ENCODE measurements around the gene TAPBP.
"Not testable (repeated sequence)": the region's sequence is repeated elsewhere in the genome, so short reads cannot be mapped to it uniquely, and the experiment has no call there.

The TAPBP gene

DNA sequence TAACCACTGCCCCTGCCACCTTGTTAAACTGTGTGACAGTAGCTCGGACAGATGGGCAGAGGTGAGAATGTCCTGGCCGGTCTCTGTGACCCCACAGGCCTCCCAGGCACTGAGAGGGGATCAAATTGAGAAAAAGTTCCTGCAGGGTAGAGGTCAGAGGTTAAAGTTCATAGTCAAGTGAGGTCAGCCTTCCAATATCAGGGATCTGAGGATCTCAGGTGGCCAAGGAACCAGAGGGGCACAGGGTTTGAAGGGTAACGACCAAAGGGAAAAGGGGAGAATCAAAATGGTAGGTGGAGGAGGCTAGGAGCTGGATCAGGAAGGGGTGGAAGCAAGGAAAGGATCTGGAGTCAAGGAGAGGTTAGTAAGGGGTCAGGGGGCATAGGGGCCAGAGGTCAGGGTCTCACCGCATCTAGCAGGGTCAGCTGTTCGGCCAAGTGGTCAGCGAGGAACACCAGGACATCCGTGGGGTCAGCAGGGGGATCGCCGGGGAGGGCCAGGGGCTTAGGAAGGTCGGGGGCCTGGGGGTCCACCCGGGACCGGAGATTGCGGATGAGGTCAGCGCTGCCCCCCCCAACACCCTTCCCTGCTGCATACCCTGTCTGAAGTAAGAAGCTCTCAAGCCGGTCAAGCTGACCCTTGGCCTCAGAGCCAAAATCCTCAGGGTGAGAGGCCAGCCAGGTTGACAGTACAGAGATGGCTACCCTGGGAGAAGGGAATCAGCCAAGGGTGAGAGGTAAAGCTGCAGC, 18.1 kb downstream of the TAPBP start:
- DNase-seq = no peak

DNA sequence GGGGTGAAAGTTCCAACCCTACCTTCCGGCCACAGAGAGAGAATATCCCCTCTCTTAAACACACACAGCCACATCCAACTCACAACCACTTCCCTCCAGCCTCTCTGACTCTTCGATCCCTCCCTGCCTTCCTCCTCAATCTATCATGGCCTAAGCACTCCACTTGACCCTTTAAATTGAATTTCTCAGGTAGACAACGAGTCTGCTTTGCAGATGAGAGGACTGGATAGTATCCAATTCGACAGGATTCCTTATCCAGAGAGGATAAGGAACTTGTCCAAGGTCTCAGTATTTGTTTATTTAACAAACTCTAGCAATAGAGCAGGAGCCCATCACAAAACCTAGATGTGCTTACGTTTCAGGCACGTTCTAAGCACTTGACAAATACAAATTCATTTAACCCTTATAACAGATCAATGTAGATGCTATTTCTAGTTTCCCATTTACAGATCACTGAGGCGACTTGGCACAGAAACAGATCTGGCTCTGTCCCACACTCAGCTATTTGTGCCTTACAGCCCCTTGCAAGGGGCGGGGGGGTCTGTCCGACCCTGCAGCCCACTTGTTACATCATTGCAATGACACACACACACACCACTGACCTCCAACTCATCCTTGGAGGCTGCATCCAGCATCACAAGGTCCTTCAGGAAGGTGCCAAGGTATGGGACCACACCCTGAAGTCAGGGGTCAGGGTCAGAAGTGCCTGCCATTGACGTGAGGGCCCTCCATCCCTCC, 19.6 kb downstream of the TAPBP start:
- no peak for DNase-seq

DNA sequence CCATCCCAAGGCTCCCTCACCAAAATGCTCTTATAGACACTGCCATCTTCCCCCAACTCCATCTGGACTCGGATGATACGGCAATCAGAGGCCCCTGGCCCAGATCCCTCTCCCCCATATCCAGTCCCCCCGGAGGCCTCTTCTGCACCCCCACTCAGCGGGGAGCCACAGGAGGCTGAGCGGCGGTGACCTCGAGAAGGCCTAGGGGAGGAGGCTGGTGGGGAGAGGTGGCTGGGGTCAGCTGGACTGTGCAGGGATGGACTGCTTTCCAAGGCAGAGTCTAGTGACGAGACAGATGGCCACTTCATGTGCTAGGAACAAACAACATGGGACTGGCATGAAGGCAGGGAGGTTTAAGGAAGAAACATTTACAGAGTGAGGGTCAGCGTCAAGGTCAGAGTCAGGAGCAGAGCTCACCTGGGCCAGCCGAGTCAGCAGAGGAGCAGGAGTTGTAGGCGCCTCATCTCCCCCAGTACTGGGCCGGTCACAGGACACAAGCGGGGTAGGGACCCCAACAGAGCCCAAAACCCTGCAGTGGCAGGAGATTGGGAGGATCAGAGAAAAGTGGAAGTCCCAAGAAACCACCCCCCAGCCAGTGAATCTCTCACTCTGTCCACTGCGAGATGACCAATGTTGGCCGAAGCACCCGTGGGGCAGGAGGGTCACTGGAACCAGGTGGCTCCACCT, 20.7 kb downstream of the TAPBP start:
- no peak for DNase-seq

DNA sequence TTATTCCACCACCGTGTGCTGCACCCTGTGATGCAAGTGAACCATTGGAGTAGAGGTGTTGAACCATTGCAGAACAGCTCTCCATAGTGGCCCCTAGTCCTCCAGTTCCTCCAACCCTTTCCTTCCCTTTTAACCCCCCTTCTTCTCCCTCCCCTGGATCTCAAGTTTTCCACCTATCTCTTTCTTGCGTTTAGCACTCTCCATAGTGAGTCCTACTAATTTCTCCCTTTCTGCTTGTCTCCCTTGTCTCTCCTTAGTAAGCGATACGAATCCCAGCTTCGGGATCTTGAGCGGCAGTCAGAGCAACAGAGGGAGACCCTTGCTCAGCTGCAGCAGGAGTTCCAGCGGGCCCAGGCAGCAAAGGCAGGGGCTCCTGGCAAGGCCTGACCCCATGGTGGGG, 23.4 kb downstream of the TAPBP start:
- DNase-seq = no peak

DNA sequence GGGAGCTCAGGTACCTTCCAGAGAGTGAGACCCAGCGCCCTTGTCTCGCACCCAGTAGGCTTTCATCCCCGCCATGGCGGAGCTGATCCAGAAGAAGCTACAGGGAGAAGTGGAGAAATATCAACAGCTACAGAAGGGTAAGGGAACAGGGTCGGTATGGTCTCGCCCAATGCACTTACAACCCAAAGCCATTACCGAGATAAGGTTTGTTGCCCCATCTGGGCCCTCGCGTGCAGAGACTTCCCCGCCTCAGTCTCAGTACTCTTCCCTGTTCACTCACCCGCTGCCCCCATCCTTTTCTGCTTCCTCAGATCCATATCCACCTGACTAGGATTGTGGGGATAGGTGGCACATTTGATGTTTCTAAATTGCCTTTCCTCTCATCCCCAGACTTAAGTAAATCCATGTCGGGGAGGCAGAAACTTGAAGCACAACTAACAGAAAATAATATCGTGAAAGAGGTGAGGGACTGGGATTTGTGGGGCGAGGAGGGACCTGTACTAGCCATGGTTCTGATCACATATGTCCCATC, 24.0 kb downstream of the TAPBP start:
- DNase-seq = no peak

DNA sequence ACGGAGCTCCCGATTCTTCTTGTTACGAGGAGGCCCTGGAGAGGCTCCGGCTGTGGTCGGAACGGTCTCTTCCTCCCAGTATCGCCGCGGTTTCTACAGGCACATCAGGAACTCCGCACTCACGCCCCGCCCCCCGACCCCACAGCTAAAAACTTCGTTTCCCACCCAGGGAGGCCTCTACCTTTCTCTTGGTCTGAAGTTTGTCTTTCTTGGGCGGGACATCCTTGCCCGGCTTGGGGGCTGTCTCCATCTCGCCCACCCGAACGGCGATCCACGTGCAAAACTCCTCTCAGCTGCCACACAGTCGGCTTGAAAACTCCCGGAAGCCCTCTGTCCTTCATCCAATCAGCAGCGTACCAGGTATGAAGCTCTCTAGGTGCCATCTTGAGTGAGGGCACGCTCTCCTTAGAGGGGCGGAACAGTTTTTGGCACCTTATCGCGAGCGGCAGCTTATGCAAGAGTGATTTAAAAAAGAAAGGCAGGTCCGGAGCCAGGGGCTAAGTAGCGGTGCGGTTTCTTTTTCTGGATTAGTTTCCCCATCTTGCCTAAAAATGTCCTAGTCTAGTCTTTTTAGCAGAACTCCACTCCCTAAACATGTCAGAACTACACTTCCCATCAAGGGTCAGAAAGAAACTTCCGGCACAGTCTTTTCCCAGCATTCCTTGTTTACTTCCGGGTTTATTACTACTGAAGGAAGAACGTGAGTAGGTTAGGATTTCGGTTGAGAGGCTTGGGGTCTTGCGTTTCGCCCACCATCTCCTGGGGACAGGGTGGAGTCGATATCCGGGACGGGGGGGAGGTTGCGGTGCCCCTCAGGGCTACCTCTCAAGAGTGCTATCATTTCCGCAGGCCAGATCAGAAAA, 24.7 kb downstream of the TAPBP start, which contains the start of the genes PFDN6 and WDR46:
TSS of gene PFDN6 (plus strand) at position 681 of the 863 bp plus-strand sequence. CDS start 256 bp downstream, outside the sequence.
TSS of gene WDR46 (minus strand) at position 319 of the 863 bp plus-strand sequence. CDS start at position 250, 69 bp downstream.
- peak; percentile 75 for DNase-seq

DNA sequence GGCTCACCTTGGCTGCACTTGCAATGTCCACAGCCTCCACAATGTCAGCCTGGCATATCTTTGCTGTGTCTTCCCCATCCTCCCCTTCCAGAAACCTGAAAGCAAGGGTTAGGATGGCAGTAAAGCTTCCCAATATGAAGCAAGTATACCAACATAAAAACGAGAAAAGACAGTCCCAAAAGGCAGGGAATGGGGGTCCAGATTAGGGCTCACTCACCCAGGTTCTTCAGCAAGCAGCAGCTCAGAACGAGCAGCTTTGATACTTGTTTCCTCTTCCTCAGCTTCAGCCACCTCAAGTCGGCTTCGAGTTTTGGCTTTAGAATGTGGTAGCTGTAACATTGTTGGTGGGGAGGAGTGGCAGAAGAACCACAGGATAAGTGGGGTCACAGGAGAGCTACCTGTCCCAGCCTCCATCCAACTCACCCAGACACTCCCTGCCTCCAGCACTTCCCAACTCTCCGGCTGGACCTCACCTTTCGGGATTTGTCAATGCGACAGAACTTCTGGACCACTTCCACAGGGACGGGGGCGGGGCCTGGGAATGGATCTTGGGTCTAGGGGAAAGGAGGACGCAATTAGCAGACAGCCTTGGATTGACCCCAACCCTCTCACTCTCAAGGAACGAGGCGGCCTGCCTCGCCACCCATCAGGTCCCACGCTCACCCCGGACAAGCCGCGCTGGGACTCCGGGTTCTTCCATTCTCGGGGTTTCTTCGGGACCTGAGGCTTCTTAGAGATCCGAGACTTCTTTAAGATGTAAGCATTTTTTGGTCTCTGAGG, 25.5 kb downstream of the TAPBP start:
- DNase-seq = no peak

DNA sequence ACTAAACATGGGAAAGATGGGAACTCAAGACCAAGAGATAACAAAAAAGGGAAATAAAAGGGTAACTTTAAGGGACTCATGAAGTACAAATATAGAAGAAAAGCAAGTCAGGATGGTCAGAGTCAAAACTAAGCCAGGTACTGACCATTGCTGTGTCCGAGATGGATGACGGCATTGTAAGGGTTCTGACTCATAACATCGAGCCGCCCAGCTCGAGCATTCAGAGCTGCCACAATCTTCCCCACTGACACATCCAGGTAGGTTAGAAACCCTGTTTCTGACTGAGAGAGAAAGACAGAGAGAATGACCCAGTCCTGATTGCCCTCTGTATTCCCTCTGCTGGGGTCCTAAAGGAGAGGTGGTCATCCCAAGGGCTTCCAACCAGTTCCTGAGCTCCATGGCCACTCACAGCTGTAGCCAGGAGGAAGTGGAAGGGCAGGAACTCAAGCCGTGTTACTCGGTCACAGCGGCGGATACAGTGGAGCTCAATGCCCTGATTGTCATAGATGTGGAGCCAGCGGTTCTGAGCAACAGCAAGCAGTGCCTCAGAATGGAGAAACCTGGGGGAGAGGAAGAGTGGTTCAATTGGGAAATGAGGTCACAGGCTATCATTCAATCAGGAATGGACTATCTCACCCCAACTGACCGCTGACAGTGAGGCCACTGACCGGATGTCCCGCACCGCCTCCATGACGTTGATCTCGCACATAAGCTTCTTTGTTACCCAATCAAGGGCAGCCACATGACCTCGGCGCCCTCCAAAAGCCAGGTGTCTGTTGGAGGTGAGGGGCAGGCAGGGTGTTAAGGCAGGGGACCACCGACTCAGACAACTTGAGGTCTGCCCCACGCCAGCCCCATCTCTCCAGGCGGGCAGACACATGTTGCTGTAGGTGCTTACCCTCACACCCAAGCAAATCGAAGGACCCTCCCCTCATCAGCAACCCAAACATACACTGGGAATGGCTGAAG, 26.6 kb downstream of the TAPBP start:
- DNase-seq = no peak

DNA sequence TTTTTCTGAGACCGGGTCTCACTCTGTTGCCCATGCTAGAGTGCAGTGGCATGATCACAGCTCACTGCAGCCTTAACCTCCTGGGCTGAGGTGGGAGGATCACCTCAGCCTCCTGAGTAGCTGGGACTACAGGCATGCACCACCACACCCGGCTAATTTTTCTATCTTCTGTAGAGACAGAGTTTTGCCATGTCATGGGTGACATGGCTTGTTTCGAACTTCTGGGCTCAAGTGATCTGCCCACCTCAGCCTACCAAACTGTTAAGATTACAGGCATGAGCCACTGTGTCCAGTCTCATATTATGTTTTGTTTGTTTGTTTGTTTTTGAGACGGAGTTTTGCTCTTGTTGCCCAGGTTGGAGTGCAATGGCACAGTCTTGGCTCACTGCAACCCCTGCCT, 28.7 kb downstream of the TAPBP start:
- not testable (repeated sequence) for DNase-seq

DNA sequence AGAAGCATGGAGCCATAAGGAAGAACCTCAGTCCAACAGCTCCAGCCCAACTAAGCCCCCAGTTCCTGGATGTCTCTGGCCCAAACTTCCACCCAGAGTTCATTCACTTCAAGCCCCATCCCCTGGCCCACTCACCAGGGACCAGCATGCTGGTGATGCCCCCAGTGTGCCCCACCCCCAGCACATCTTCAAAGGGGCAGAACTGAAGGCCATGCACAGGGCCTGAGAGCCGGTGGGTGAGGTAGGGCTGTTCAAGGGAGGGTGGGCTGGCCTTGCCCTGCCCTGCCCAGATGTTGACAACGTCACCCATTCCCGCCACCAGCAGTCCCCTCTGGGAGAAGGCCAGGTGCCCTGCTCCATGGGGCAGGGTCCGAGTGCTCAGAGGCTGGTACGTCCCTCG, 33.3 kb downstream of the TAPBP start:
- no peak for DNase-seq

DNA sequence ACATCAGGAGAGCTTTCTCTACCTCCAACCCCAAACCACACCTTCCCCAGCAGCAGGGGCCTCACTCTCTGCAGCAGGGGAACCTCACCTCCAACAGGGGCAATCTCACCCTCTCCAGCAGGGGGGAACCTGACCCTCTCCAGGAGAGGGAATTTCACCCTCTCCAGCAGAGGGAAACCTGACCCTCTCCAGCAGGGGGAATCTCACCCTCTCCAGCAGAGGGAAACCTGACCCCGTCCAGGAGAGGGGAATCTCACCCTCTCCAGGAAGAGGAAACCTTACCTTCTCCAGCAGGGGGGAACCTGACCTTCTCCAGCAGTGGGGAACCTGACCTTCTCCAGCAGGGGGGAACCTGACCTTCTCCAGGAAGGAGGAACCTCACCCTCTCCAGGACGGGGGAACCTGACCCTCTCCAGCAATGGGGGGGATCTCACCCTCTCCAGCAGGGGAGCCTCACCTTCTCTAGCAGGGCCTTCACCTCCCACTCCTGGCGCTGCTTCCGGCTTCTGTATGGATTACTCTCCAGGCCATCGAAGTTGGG, 33.8 kb downstream of the TAPBP start:
- DNase-seq = peak; percentile 16

DNA sequence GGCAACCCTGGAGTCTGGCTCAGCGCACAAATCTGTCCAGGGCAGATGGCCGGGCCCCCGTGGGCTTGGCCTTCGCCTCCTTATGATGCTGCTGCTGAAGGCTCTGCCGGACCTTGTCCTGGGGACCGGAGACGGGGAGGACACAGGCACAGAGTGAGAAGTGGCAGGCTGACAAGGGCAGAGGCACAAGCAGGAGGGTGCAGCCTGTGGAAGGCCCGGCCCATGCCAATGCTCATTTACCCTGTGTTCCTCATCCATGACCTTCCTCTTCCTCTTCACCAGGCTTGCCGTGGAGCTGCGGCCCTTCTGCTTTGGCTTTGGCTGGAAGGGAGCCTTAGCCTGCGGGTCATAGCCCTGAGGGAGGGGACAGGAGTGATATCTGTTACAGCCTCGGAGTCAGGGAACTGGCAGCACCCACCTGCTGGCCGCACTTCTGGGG, 34.6 kb downstream of the TAPBP start:
- DNase-seq = no peak

DNA sequence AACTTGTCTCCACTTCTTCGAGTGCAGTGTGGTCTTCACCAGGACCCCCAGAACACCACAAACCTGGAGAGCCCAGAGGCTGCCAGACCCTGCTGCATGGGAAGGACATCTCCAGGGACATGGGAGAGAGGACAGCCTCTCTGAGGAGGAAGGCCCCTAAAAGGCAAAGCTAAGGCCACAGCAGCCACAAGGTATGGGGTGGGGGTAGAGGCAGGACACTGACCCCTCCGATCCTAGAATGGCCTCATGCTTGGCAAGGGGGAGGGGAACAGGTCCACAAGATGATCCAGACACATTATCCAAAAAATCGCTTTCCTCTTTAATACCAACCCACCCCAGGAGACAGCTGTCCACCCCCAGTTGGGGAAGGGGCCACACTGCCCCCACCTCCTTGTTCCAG, 35.1 kb downstream of the TAPBP start:
- no peak for DNase-seq

DNA sequence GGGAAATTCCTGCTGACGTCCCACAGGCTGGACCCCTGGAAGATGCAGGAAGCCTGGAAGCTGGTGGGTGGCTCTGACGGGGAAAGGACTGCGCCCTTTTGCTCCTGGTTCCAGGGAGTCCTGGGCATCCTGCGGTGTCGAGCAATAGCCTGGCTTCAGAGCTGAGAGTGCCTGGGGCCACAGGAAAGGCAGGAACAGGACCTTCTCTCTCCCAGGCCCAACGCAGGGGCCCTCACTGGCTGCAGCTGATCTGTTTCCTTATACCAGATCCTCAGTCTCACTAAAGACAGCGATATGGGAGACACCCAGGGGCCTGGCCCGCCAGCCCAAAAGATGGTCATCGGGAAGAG, 35.5 kb downstream of the TAPBP start:
- no peak for DNase-seq

DNA sequence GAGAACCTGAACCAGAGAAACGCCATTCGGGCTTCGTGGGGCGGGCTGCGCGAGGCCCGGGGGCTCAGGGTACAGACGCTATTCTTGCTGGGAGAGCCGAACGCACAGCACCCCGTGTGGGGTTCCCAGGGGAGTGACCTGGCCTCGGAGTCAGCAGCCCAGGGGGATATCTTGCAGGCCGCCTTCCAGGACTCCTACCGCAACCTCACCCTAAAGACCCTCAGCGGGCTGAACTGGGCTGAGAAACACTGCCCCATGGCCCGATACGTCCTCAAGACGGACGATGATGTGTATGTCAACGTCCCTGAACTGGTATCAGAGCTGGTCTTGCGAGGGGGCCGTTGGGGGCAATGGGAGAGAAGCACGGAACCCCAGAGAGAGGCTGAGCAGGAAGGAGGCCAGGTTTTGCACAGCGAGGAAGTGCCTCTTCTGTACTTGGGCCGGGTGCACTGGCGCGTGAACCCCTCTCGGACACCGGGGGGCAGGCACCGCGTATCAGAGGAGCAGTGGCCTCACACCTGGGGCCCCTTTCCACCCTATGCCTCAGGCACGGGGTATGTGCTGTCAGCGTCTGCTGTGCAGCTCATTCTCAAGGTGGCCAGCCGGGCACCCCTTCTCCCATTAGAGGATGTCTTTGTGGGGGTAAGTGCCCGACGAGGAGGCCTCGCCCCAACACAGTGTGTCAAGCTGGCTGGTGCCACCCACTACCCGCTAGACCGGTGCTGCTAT, 36.1 kb downstream of the TAPBP start:
- DNase-seq = no peak

DNA sequence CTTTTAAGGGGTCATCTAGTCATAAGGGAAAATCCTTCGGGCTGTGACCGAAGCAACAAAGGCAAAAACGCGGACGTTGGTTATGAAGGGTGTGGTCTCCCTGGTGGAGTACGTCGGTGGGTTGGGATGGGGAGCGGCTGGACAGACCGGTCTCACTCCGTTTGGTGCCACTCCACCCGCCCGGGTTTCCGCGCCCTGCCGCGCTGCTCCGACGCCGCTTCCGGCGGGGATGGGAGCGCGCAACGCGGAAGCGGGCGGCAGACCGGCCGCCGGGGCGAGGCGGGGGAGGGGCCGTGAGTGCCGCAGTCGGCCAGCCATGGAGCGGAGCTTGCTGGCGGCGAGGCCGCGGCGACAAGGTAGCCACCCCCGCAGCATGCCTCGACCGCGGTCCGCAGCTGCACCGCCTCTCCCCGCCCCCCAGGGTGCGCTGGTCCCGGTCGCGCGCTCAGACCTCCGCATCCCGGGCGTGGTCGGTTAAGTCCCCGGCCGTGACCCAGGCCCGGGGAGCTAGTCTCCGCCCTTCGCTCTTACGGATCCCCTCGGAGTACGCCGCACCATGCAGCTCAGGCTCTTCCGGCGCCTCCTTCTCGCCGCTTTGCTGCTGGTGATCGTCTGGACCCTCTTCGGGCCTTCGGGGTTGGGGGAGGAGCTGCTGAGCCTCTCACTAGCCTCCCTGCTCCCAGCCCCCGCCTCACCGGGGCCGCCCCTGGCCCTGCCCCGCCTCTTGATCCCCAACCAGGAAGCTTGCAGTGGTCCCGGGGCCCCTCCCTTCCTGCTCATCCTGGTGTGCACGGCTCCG, 36.8 kb downstream of the TAPBP start, which contains the start of gene B3GALT4:
TSS of gene B3GALT4 (plus strand) at position 260 of the 799 bp plus-strand sequence. CDS start at position 557, 297 bp downstream.
- no peak for DNase-seq

DNA sequence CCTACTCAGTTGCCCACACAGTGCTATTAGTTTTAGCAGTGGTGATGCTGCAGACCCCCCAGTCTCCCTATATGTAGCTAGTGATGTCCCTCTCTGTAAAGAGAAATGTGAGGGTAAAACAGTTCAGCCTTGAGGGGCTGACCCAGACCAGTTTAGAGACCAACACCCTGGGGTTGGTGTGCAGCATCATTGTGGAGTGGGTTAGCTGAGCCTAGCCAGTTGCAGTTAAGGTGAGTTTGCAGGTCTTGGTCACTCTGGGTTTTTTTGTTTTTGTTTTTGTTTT, 37.4 kb downstream of the TAPBP start:
- DNase-seq = no peak

DNA sequence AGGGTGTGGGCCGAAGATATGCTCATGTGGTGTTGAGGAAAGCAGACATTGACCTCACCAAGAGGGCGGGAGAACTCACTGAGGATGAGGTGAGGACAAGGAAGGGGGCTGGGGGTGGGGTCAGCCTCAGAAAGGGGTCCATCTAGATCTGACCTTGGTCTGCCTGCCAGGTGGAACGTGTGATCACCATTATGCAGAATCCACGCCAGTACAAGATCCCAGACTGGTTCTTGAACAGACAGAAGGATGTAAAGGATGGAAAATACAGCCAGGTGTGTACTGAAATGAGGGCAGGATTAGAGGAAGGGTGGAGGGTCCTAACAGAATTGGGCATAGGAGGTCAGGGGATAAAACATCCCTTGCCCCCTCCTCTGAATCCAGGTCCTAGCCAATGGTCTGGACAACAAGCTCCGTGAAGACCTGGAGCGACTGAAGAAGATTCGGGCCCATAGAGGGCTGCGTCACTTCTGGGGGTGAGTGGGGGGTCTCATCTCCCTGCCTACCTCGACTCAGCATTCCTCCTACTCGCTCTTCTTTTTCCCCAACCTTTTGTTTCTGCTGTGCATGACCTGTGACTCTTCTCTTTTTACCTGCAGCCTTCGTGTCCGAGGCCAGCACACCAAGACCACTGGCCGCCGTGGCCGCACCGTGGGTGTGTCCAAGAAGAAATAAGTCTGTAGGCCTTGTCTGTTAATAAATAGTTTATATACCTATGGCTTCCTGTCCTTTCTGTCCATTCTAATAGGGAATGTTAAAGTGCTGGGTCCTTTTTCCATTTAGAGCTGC, 37.9 kb downstream of the TAPBP start:
- not testable (repeated sequence) for DNase-seq
